ENCODE measurements around the gene TAF4.
"Not testable (repeated sequence)": the region's sequence is repeated elsewhere in the genome, so short reads cannot be mapped to it uniquely, and the experiment has no call there.

TAF4 gene

DNA sequence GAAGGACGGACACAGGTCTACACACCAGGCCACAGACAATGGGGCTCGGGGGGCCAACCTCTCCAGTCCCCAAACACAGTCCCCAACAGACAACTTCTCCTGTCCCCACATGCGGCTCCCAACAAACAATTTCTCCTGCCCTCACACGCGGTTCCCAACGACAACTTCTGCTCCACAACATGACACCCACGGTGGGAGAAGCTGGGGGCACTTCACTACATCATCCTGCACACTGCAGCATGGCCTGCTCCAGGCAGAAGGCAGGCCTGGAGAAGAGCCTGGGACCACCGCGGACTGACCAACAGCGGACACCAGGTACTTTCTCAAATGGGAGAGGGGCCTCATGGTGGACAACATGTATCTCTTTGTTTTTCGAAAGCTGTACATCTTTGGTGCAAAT, 6.7 kb downstream of the TAF4 start:
- Histone ChIP-seq H3K9me3 (ENCODE audit: control insufficient read depth, low read length) (no peaks in the 10 kb centered on the region), H3K36me3 (ENCODE audit: control insufficient read depth, insufficient read depth, low read length) (peaks cover 8% of the 10 kb centered on the region), H3K4me3 (ENCODE audit: insufficient read depth, low read depth, low read length) (no peak overlapping the region), H3K4me1 (ENCODE audit: control insufficient read depth, insufficient read depth, low read length) (peaks cover 9% of the 10 kb centered on the region), H3K27me3 (ENCODE audit: control insufficient read depth, insufficient read depth, low read length, poor library complexity, severe bottlenecking) (no peaks in the 10 kb centered on the region), H3K27ac (ENCODE audit: insufficient read depth, low read depth, low read length, poor library complexity, severe bottlenecking) (no peak overlapping the region)
- 96% methylated on average over 11 of the region's 11 CpGs for WGBS, 2 experiments

DNA sequence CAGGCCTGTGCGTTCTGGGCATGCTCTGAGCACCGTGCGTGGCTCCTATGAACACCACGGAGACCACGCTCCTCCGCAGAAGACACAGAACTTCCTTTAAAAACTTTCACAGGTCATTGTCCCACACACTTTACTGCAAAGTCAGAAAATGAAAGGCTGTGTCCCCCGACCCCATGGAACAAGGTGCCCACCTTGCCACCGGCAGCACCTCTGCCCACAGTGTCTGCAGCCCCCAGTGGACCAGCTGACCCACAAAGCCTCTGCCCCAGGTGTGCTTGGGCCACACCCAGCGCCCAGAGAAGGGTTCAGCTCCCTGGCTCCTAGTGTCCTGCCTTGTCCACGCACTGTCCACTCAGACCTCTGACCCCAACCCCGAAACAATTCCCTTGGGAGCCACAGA, 8.7 kb downstream of the TAF4 start:
- Histone ChIP-seq H3K27me3 (ENCODE audit: control insufficient read depth, insufficient read depth, low read length, poor library complexity, severe bottlenecking) (no peaks in the 10 kb centered on the region), H3K4me3 (ENCODE audit: insufficient read depth, low read depth, low read length) (no peak overlapping the region), H3K36me3 (ENCODE audit: control insufficient read depth, insufficient read depth, low read length) (peaks cover 8% of the 10 kb centered on the region), H3K9me3 (ENCODE audit: control insufficient read depth, low read length) (no peaks in the 10 kb centered on the region), H3K27ac (ENCODE audit: insufficient read depth, low read depth, low read length, poor library complexity, severe bottlenecking) (no peak overlapping the region), H3K4me1 (ENCODE audit: control insufficient read depth, insufficient read depth, low read length) (no peaks in the 10 kb centered on the region)
- WGBS, 2 experiments: 94 to 97% methylated on average over 11 of the region's 11 CpGs

- H3K27ac ChIP-seq (ENCODE audit: insufficient read depth, low read depth, low read length, poor library complexity, severe bottlenecking): no peak overlapping the region
- no peaks in the 10 kb centered on the region for H3K9me3 ChIP-seq (ENCODE audit: control insufficient read depth, low read length)
- H3K27me3 ChIP-seq (ENCODE audit: control insufficient read depth, insufficient read depth, low read length, poor library complexity, severe bottlenecking): no peaks in the 10 kb centered on the region
- H3K4me3 ChIP-seq (ENCODE audit: insufficient read depth, low read depth, low read length): no peak overlapping the region
- H3K4me1 ChIP-seq (ENCODE audit: control insufficient read depth, insufficient read depth, low read length): peaks cover 2% of the 10 kb centered on the region
- WGBS, 2 experiments: 93 to 96% methylated on average over 5 to 6 of the region's 6 CpGs
- H3K36me3 ChIP-seq (ENCODE audit: control insufficient read depth, insufficient read depth, low read length): peaks cover 8% of the 10 kb centered on the region
Measured at GRCh38 chr20:62056377-62056776, 9.3 kb downstream of the TAF4 start.

- WGBS, 2 experiments: 93 to 94% methylated on average over 6 of the region's 6 CpGs
- H3K27ac ChIP-seq (ENCODE audit: insufficient read depth, low read depth, low read length, poor library complexity, severe bottlenecking); H3K4me1 ChIP-seq (ENCODE audit: control insufficient read depth, insufficient read depth, low read length); H3K9me3 ChIP-seq (ENCODE audit: control insufficient read depth, low read length); H3K27me3 ChIP-seq (ENCODE audit: control insufficient read depth, insufficient read depth, low read length, poor library complexity, severe bottlenecking); H3K36me3 ChIP-seq (ENCODE audit: control insufficient read depth, insufficient read depth, low read length); H3K4me3 ChIP-seq (ENCODE audit: insufficient read depth, low read depth, low read length): not testable (repeated sequence)
Measured at GRCh38 chr20:62055862-62056115, 9.9 kb downstream of the TAF4 start.

- 91 to 95% methylated on average over 21 of the region's 21 CpGs for WGBS, 2 experiments
- peaks cover 2% of the 10 kb centered on the region for H3K4me1 ChIP-seq (ENCODE audit: control insufficient read depth, insufficient read depth, low read length)
- H3K27me3 ChIP-seq (ENCODE audit: control insufficient read depth, insufficient read depth, low read length, poor library complexity, severe bottlenecking): no peaks in the 10 kb centered on the region
Measured at GRCh38 chr20:62055106-62055861, 10.4 kb downstream of the TAF4 start.

DNA sequence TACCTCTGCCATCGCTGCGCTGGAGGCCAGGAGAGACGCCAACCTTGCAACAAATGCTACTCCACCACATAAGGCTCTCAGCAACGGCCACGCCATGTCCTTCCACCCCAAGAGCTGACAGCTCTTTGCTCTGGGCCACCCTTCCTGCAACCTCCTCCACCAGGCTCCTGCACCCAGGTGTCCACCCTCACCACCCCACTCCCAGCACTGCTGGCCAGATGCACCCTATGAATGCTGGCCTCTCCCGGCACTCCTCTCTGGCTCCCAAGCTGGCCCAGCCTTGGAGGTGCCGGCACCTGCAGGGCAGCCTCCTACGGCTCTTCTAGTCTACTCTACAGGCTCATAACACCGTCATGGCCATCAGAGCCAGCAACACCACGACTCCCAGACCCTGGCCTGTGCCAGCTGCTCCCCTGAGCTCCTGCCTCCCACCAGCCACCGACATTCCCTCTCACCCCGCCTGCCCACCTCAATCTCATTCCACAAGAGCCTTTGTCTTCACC, 11.2 kb downstream of the TAF4 start:
- Histone ChIP-seq H3K36me3 (ENCODE audit: control insufficient read depth, insufficient read depth, low read length) (peaks cover 8% of the 10 kb centered on the region), H3K4me1 (ENCODE audit: control insufficient read depth, insufficient read depth, low read length) (peaks cover 2% of the 10 kb centered on the region), H3K9me3 (ENCODE audit: control insufficient read depth, low read length) (no peaks in the 10 kb centered on the region), H3K4me3 (ENCODE audit: insufficient read depth, low read depth, low read length) (no peak overlapping the region), H3K27ac (ENCODE audit: insufficient read depth, low read depth, low read length, poor library complexity, severe bottlenecking) (no peak overlapping the region), H3K27me3 (ENCODE audit: control insufficient read depth, insufficient read depth, low read length, poor library complexity, severe bottlenecking) (no peaks in the 10 kb centered on the region)
- WGBS, 2 experiments: 93 to 95% methylated on average over 12 of the region's 12 CpGs

More at GRCh38 chr20:62055106-62055861, 10.4 kb downstream of the TAF4 start:
- no peaks in the 10 kb centered on the region for H3K9me3 ChIP-seq (ENCODE audit: control insufficient read depth, low read length)
- no peak overlapping the region for H3K27ac ChIP-seq (ENCODE audit: insufficient read depth, low read depth, low read length, poor library complexity, severe bottlenecking)
- H3K36me3 ChIP-seq (ENCODE audit: control insufficient read depth, insufficient read depth, low read length): peaks cover 8% of the 10 kb centered on the region
- H3K4me3 ChIP-seq (ENCODE audit: insufficient read depth, low read depth, low read length): no peak overlapping the region

GRCh38 chr20:62053465-62054196, 12.1 kb downstream of the TAF4 start:
- Histone ChIP-seq H3K4me3 (ENCODE audit: insufficient read depth, low read depth, low read length) (no peak overlapping the region), H3K27me3 (ENCODE audit: control insufficient read depth, insufficient read depth, low read length, poor library complexity, severe bottlenecking) (no peaks in the 10 kb centered on the region), H3K4me1 (ENCODE audit: control insufficient read depth, insufficient read depth, low read length) (peaks cover 2% of the 10 kb centered on the region), H3K27ac (ENCODE audit: insufficient read depth, low read depth, low read length, poor library complexity, severe bottlenecking) (no peak overlapping the region), H3K36me3 (ENCODE audit: control insufficient read depth, insufficient read depth, low read length) (peaks cover 8% of the 10 kb centered on the region), H3K9me3 (ENCODE audit: control insufficient read depth, low read length) (no peaks in the 10 kb centered on the region)
- 94% methylated on average over 22 of the region's 22 CpGs for WGBS, 2 experiments

GRCh38 chr20:62052842-62053464, 12.7 kb downstream of the TAF4 start:
- Histone ChIP-seq H3K36me3 (ENCODE audit: control insufficient read depth, insufficient read depth, low read length) (peaks cover 8% of the 10 kb centered on the region), H3K4me3 (ENCODE audit: insufficient read depth, low read depth, low read length) (no peak overlapping the region), H3K27me3 (ENCODE audit: control insufficient read depth, insufficient read depth, low read length, poor library complexity, severe bottlenecking) (no peaks in the 10 kb centered on the region), H3K27ac (ENCODE audit: insufficient read depth, low read depth, low read length, poor library complexity, severe bottlenecking) (no peak overlapping the region), H3K4me1 (ENCODE audit: control insufficient read depth, insufficient read depth, low read length) (peaks cover 2% of the 10 kb centered on the region), H3K9me3 (ENCODE audit: control insufficient read depth, low read length) (no peaks in the 10 kb centered on the region)
- WGBS, 2 experiments: 93 to 94% methylated on average over 26 of the region's 26 CpGs

- Histone ChIP-seq H3K4me1 (ENCODE audit: control insufficient read depth, insufficient read depth, low read length) (peaks cover 2% of the 10 kb centered on the region), H3K4me3 (ENCODE audit: insufficient read depth, low read depth, low read length) (no peak overlapping the region), H3K36me3 (ENCODE audit: control insufficient read depth, insufficient read depth, low read length) (peaks cover 8% of the 10 kb centered on the region), H3K27me3 (ENCODE audit: control insufficient read depth, insufficient read depth, low read length, poor library complexity, severe bottlenecking) (no peaks in the 10 kb centered on the region), H3K27ac (ENCODE audit: insufficient read depth, low read depth, low read length, poor library complexity, severe bottlenecking) (no peak overlapping the region), H3K9me3 (ENCODE audit: control insufficient read depth, low read length) (no peaks in the 10 kb centered on the region)
- WGBS, 2 experiments: 90 to 94% methylated on average over 12 to 13 of the region's 13 CpGs
Measured at GRCh38 chr20:62052336-62052841, 13.3 kb downstream of the TAF4 start.
